Astrocyte of the spinal cord (primary cell): ENCODE results near the gene SATB2.
A peak's percentile ranks its signal among the peaks of the same experiment; 100 is the strongest.

Experiments used
- DNase-seq: peaks from one replicate; pipeline ENCODE4 v3.0.0; 2011; ENCODE audit warnings: low read depth, low spot score
- H3K4me3 ChIP-seq: 2 replicates; pipeline ENCODE4 v1.5.1; 2011; ENCODE audit warnings: low read depth, mild to moderate bottlenecking, low read length, moderate library complexity
- CTCF ChIP-seq: IDR thresholded peaks from 2 replicates; pipeline ENCODE4 v1.5.1; 2012; ENCODE audit warnings: low read depth, mild to moderate bottlenecking, low read length, inconsistent platforms
- in situ Hi-C: cut with HindIII; loops from 2 replicates; pipeline ENCODE4 v1.10.0; 2017; ENCODE audit warnings: low sequenced_read_pairs

SATB2 gene

GRCh38 chr2:199315299-199316179 is 142.2 kb downstream of the SATB2 start:
- no peak overlapping the region for H3K4me3 ChIP-seq
- DNase-seq: peak; percentile 79
- in situ Hi-C loops: no loop called here
- TF ChIP-seq CTCF: no peak

- no peak for DNase-seq
- H3K4me3 ChIP-seq: no peak overlapping the region
- TF ChIP-seq CTCF: no peak
- in situ Hi-C loops: no loop called here
Measured at GRCh38 chr2:199312931-199313330, 144.8 kb downstream of the SATB2 start.

- in situ Hi-C loops: no loop called here
- TF ChIP-seq CTCF: no peak
Measured at GRCh38 chr2:199310771-199311585, 146.8 kb downstream of the SATB2 start.

GRCh38 chr2:199309973-199310372 is 147.8 kb downstream of the SATB2 start:
- no peak for TF ChIP-seq CTCF
- DNase-seq: no peak
- in situ Hi-C loops: no loop called here
- H3K4me3 ChIP-seq: no peak overlapping the region

More at GRCh38 chr2:199310771-199311585, 146.8 kb downstream of the SATB2 start:
- no peak overlapping the region for H3K4me3 ChIP-seq
- no peak for DNase-seq

GRCh38 chr2:199309411-199309810 is 148.3 kb downstream of the SATB2 start:
- in situ Hi-C loops: no loop called here
- no peak for DNase-seq
- no peak for TF ChIP-seq CTCF
- no peak overlapping the region for H3K4me3 ChIP-seq

- no peak overlapping the region for H3K4me3 ChIP-seq
- TF ChIP-seq CTCF: no peak
- DNase-seq: no peak
- in situ Hi-C loops: no loop called here
Measured at GRCh38 chr2:199308567-199308966, 149.2 kb downstream of the SATB2 start.
